Ovary (tissue), 9 donors: ENCODE measurements around the gene NR2F1. TPM values are rescaled to one million over a fixed set of nuclear protein-coding genes. Genes with fewer than 3 reads are reported as not detected.
A peak's percentile ranks its signal among the peaks of the same experiment; 100 is the strongest.

Experiments used
- DNase-seq, 5 donors: peaks; one replicate each; pipeline ENCODE4 v3.0.0-alpha.2; 2019 to 2020
- H3K27ac ChIP-seq, 2 donors: fragments of 200-600 bp; one replicate each; pipeline versions ENCODE4 v1.5.1 to v1.8.0; 2019 to 2022
- H3K27me3 ChIP-seq: fragments of 200-600 bp; one replicate; pipeline ENCODE4 v1.8.0; 2022
- H3K36me3 ChIP-seq: fragments of 200-600 bp; sonication (generic); one replicate; pipeline ENCODE4 v1.5.1; 2019
- H3K4me1 ChIP-seq: one replicate; pipeline ENCODE4 v1.8.1; 2013; ENCODE audit warnings: mild to moderate bottlenecking, moderate library complexity; ENCODE audit not compliant: insufficient read depth
- H3K4me3 ChIP-seq: fragments of 200-600 bp; sonication (generic); one replicate; pipeline ENCODE4 v1.5.1; 2017
- H3K9me3 ChIP-seq, 2 donors: fragments of 200-600 bp in 1 of 2; sonication (generic) in 1 of 2; one replicate each; pipeline versions ENCODE4 v1.5.1 to v1.8.1; 2013 to 2019; ENCODE audit warnings: mild to moderate bottlenecking in 1 of 2, moderate library complexity in 1 of 2
- EP300 ChIP-seq: sonication (generic); formaldehyde crosslinking; IDR thresholded peaks from one replicate; pipeline ENCODE4 v1.6.1; 2017; ENCODE audit warnings: antibody characterized with exemption
- POLR2A ChIP-seq: fragments of 450-650 bp; IDR thresholded peaks from one replicate; pipeline ENCODE4 v1.6.1; 2017; ENCODE audit warnings: antibody characterized with exemption, mild to moderate bottlenecking, moderate library complexity
- WGBS, 3 donors: extraction: QIAGEN DNeasy Blood & Tissue Kit in 1 of 3; methylation state at CpG; one replicate each; pipeline versions ENCODE4 v1.1.5 to v1.1.7; 2013 to 2017; 5-methylcytosine and 5-hydroxymethylcytosine counted together
- intact Hi-C, 4 donors: fragments of 100-400 bp; cut with DNase I; formaldehyde crosslinking; loops; one replicate each; pipeline versions ENCODE4 v1.11.0 to v1.15.1; 2022 to 2023
- polyA plus RNA-seq, 2 donors: library from polyadenylated mRNA; stranded (reverse); fragments of 200-250 nt in 1 of 2; fragments of 350-450 nt in 1 of 2; fragmentation: Illumina TruSeq in 1 of 2; extraction: RNeasy Lipid Tissue Mini Kit (QIAGEN cat#74804) in 1 of 2; gene quantifications; one replicate each; pipeline ENCODE4 v1.2.3, GENCODE V29; 2013 to 2014
- total RNA-seq, 7 donors: library from RNA; depleted of rRNA in 2 of 7; stranded (reverse); fragments of >200 nt in 2 of 7; fragmentation: NEBNext Ultra II Directional in 3 of 7; extraction: Animal tissue kit (Norgen Biotek cat#: 25700) in 3 of 7; gene quantifications; one replicate each; pipeline versions ENCODE4 v1.1.0 to v1.2.4, GENCODE V29; 2016 to 2023
- TF ChIP-seq, protein P1 (sequence below), 3 donors: fragments of 450-650 bp in 2 of 3; fragments of 200-600 bp in 1 of 3; IDR thresholded peaks; one replicate each; pipeline versions ENCODE4 v1.5.1 to v1.8.0; 2016 to 2022; ENCODE audit warnings: antibody characterized with exemption in 3 of 3, mild to moderate bottlenecking in 1 of 3
- donor health status: DM: no; HTN: no; CAD: no; lungs with moderate emphysema.
- donor health status: DM: no; HTN: no; CAD: no.
- donor health status: Bipolar disorder and iron deficiency.
- donor health status: DM: yes; HTN: yes; CAD: no.
- donor health status: DM: no; HTN: no; CAD: no.
- donor health status: DM: yes; HTN: yes; CAD: no.

NR2F1 gene
- total and polyA plus RNA-seq, 9 donors: 47.6 to 179 (median 71.5) TPM

DNA sequence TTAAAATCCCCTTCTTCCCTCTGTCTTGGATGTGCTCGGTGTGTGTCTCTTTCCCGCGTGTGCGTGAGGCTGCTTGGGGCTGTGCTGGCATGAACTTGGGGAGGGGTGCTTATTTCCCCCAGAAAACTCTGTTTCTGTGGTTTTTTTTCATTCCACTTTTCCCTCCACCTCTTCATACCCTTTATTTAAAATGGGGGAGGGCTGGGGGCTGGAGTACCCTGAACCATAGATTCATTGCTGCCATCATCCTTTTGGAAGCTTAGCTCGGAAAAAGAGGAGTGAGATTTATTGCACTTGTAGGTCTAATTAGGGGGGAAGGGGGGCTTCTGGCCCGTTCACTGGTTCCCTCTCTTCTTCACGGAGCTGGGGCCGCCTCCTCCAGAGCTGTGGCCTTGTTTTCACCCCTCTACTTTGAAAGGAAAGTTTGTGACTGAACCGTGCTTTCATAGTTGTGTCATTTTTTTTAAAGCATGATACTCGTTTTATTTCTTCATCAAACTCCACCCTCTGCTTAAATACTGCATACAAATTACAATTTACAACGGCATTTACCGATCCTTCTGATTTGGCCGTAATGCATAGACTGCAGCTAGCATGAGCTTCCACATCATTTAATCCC, 2.9 kb downstream of the NR2F1 start:
- WGBS, 3 donors: 5 to 10% (median 8%) methylated on average over 13 of the region's 13 CpGs
- H3K27me3 ChIP-seq: no peaks in the 10 kb centered on the region
- no peaks in the 10 kb centered on the region for H3K36me3 ChIP-seq
- peaks cover 11% of the 10 kb centered on the region for H3K4me1 ChIP-seq
- H3K9me3 ChIP-seq: no peaks in the 10 kb centered on the region
- peak overlapping the region; percentile 67 for H3K4me3 ChIP-seq
- H3K27ac ChIP-seq: peak overlapping the region; percentile 55 to 68
- intact Hi-C loops: loop anchor here in 3 of 4 donors (5.0 to 10.0 kb wide), 4 partner anchors 209 to 671 kb away; no protein-coding TSS in a partner anchor
- TF ChIP-seq POLR2A: no peak
- TF ChIP-seq, protein P1, sequence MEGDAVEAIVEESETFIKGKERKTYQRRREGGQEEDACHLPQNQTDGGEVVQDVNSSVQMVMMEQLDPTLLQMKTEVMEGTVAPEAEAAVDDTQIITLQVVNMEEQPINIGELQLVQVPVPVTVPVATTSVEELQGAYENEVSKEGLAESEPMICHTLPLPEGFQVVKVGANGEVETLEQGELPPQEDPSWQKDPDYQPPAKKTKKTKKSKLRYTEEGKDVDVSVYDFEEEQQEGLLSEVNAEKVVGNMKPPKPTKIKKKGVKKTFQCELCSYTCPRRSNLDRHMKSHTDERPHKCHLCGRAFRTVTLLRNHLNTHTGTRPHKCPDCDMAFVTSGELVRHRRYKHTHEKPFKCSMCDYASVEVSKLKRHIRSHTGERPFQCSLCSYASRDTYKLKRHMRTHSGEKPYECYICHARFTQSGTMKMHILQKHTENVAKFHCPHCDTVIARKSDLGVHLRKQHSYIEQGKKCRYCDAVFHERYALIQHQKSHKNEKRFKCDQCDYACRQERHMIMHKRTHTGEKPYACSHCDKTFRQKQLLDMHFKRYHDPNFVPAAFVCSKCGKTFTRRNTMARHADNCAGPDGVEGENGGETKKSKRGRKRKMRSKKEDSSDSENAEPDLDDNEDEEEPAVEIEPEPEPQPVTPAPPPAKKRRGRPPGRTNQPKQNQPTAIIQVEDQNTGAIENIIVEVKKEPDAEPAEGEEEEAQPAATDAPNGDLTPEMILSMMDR (IDR thresholded peaks at IDR 0.05): no peak
- TF ChIP-seq EP300: no peak
- DNase-seq: no peak

DNA sequence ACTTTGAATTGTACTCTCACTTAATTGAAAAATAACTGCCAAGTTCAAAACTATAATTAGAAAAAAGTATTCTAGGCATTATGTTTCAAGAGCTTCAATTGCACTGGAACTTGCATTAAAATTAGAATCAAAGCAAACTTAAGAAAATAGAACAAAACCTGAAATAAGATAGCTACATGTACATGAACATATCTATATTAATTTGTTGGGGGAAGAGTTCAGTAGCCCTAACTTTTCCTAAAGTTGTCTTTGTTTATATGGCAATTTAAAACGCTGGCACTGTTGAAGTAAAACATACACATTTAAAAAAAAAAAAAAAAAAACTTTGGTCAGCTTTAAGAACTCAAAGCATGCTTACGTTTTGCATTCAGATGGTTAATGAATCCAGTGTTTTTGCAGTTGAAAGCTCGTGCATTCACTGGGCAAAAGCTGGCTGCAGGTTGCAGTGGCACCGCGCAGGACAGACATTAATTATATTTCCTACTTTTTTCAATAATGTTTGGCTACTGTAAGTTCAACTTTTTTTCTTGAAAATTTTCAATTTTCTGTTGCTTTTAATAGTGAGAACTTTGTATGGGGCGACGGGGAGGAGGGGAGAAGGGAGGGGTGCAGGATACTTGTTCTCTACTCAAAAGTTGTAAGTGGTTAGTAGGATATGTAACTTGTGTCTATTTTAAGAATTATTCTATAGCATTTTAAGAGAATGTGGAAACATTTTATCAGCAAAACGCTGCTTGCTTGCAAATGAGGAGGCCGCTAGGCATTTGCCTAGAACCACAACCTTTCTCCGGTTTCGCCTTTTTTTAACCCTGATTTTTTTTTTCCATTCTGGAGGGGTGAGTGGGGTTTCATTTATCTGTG, 3.9 kb downstream of the NR2F1 start:
- 43 to 45% (median 44%) methylated on average over 11 of the region's 11 CpGs for WGBS, 3 donors
- H3K9me3 ChIP-seq: no peaks in the 10 kb centered on the region
- no peaks in the 10 kb centered on the region for H3K27me3 ChIP-seq
- peak overlapping the region; percentile 12 for H3K4me3 ChIP-seq
- no peak overlapping the region for H3K27ac ChIP-seq
- no peak for DNase-seq
- peaks cover 11% of the 10 kb centered on the region for H3K4me1 ChIP-seq
- intact Hi-C loops: loop anchor here in 3 of 4 donors (5.0 to 10.0 kb wide), 4 partner anchors 208 to 672 kb away; no protein-coding TSS in a partner anchor
- TF ChIP-seq, protein P1 (IDR thresholded peaks at IDR 0.05): no peak
- no peak for TF ChIP-seq POLR2A
- no peak for TF ChIP-seq EP300
- H3K36me3 ChIP-seq: no peaks in the 10 kb centered on the region

DNA sequence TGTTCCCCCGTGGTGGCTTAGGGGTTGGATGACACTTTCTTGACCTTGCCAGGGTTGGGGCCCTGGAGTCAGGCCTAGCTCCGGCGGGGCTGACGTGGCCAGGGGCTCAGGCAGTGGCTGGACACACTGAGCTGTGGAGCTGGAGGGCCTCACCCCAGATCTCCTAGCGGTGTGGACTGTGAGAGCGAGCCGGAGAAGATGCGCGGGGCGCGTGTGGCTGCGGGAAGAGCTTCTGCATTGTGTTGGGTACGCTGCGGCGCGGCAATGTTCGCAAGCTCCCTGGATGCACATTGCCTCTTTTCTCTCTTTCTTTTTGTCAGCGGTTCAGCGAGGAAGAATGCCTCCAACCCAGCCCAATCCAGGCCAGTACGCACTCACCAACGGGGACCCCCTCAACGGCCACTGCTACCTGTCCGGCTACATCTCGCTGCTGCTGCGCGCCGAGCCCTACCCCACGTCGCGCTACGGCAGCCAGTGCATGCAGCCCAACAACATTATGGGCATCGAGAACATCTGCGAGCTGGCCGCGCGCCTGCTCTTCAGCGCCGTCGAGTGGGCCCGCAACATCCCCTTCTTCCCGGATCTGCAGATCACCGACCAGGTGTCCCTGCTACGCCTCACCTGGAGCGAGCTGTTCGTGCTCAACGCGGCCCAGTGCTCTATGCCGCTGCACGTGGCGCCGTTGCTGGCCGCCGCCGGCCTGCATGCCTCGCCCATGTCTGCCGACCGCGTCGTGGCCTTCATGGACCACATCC, 4.8 kb downstream of the NR2F1 start:
- H3K4me3 ChIP-seq: peak overlapping the region; percentile 12
- TF ChIP-seq EP300: no peak
- TF ChIP-seq, protein P1 (IDR thresholded peaks at IDR 0.05): no peak
- no peaks in the 10 kb centered on the region for H3K9me3 ChIP-seq
- intact Hi-C loops: loop anchor here in 3 of 4 donors (5.0 to 10.0 kb wide), 4 partner anchors 207 to 673 kb away; no protein-coding TSS in a partner anchor
- peaks cover 11% of the 10 kb centered on the region for H3K4me1 ChIP-seq
- peak in 1 of 5 donors; percentile 46 for DNase-seq
- no peak overlapping the region for H3K27ac ChIP-seq
- no peaks in the 10 kb centered on the region for H3K36me3 ChIP-seq
- 65 to 81% (median 80%) methylated on average over 51 to 59 of the region's 59 CpGs for WGBS, 3 donors
- no peaks in the 10 kb centered on the region for H3K27me3 ChIP-seq
